ENCODE measurements around the gene ITPKB. TPM values are rescaled to one million over a fixed set of nuclear protein-coding genes. Genes with fewer than 3 reads are reported as not detected.

ITPKB gene
- total RNA-seq, 1 experiment from 2014 or later = 56.9 TPM

- no peak for DNase-seq (ENCODE audit: low read depth, low spot score)
- in situ Hi-C loops (cut with HindIII; ENCODE audit: low pct_unique_long_range_greater_than_20kb, low sequenced_read_pairs) = no loop called here
These were observed 73.4 kb downstream of the ITPKB start for GRCh38 chr1:226665505-226666163.

- no peak for DNase-seq (ENCODE audit: low read depth, low spot score)
- in situ Hi-C loops (cut with HindIII; ENCODE audit: low pct_unique_long_range_greater_than_20kb, low sequenced_read_pairs) = no loop called here
These were observed 74.5 kb downstream of the ITPKB start for GRCh38 chr1:226664413-226665101.

DNA sequence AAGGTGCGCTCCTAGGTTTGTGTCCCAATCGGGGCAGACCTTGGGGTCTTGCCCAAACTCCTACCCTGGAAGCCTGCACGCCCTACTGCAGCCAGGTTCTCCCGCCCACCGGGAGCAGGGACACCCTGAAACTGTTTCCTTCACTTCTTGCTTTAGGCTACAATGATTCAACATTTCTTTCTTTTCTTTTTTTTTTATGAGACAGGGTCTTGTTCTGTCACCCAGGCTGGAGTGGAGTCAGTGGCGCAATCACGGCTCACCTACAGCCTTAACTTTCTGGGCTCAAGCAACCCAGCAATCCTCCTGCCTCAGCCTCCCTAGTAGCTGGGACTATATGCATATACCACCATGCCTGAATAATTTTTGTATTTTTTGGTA lies 75.8 kb downstream of the ITPKB start:
- in situ Hi-C loops (cut with HindIII; ENCODE audit: low pct_unique_long_range_greater_than_20kb, low sequenced_read_pairs) = no loop called here
- DNase-seq (ENCODE audit: low read depth, low spot score) = no peak

DNA sequence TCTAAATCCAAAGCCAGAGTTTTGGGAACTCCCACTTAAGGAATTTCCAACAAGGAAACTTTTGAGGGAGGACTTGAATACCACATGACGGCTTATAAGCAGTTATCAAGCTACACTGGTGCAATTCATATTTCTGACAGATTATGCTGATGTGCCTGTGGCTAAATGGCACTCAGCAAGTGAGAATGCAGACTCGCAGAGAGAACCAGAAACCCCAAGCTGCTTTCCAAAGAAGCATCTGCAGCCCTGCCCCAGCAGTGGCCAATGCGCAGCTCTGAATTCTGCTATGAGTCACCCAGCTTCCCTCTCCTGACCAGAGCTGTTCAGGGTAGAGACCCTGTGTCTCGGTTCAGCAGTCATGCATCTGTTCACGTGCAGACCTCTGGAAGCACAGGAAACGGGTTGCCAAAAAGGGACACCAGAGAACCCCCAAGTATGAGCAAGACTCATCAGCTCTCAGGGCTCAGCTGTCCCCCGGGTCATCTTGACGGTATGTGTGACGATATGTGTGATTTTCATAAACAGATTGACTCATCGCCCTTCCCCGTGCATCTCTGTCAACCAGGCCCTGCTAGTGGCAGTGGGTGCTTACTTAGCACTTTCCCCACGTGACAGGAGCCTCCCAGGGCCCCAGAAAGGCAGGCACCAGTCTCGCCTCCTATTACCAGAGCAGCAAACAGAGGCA lies 76.3 kb downstream of the ITPKB start:
- DNase-seq (ENCODE audit: low read depth, low spot score) = peak; percentile 88
- in situ Hi-C loops (cut with HindIII; ENCODE audit: low pct_unique_long_range_greater_than_20kb, low sequenced_read_pairs) = no loop called here

DNA sequence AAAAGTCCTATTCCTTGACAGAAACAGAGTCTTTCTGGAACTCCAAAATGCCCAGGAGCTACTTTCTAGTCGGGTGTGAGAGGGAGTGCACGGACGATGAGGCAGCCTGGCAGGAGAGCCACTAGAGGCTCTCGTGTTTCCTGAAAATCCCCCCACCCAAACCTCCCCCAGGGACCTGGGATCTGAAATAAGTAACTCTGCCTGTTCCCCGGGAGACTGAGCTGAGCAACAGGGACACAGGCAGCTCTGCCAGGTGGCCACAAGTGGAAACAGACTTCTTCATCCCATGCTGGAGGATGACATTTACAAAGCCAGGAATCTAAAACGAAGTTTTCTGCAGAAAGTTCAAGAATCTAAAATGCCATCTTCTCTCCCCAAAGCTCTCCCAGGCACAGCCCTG lies 77.1 kb downstream of the ITPKB start:
- in situ Hi-C loops (cut with HindIII; ENCODE audit: low pct_unique_long_range_greater_than_20kb, low sequenced_read_pairs) = no loop called here
- no peak for DNase-seq (ENCODE audit: low read depth, low spot score)

GRCh38 chr1:226661271-226661670 lies 77.8 kb downstream of the ITPKB start:
- DNase-seq (ENCODE audit: low read depth, low spot score) = no peak
- in situ Hi-C loops (cut with HindIII; ENCODE audit: low pct_unique_long_range_greater_than_20kb, low sequenced_read_pairs) = no loop called here

GRCh38 chr1:226660410-226661182 lies 78.5 kb downstream of the ITPKB start:
- in situ Hi-C loops (cut with HindIII; ENCODE audit: low pct_unique_long_range_greater_than_20kb, low sequenced_read_pairs) = no loop called here
- no peak for DNase-seq (ENCODE audit: low read depth, low spot score)

DNA sequence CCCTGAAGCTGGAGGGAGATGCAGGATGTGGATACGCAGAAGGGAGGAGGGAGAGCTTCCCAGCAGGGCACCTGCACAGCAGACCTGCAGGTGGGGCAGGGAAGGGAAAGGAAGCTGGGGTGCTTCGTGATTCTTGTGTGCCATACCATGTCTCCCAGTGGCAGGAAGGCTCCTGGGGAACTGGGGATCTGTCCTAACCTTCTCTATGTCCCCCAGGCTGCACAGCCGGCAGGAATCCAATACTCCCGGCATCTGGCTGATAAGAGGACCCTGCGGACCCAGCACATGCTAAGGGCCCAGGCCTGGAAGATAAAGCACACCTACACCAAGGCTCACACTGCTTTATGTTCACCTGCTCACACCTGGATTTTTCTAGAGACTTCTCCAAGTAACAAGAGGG lies 79.4 kb downstream of the ITPKB start:
- in situ Hi-C loops (cut with HindIII; ENCODE audit: low pct_unique_long_range_greater_than_20kb, low sequenced_read_pairs) = no loop called here

DNA sequence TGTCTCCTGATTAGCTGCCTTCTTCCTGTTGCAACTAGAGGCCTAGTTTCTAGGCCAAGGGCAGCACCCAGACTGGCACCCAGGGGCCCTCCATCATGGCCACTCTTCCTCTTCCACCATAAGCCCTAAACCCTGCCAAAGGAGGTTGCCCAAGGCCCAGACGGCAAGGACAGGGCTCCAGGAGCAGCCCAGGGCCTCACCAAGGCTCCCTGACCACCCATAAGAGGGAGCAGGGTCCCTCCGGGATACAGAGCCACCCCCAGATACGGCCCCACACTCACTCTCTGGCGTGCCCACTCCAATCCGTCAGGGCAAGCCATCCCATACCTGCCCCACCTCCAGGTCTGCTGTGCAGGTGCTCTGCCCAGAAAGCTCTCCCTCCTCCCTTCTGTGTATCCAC lies 79.9 kb downstream of the ITPKB start:
- no peak for DNase-seq (ENCODE audit: low read depth, low spot score)
- in situ Hi-C loops (cut with HindIII; ENCODE audit: low pct_unique_long_range_greater_than_20kb, low sequenced_read_pairs) = no loop called here

More for the DNA sequence above, 79.4 kb downstream of the ITPKB start:
- no peak for DNase-seq (ENCODE audit: low read depth, low spot score)

DNA sequence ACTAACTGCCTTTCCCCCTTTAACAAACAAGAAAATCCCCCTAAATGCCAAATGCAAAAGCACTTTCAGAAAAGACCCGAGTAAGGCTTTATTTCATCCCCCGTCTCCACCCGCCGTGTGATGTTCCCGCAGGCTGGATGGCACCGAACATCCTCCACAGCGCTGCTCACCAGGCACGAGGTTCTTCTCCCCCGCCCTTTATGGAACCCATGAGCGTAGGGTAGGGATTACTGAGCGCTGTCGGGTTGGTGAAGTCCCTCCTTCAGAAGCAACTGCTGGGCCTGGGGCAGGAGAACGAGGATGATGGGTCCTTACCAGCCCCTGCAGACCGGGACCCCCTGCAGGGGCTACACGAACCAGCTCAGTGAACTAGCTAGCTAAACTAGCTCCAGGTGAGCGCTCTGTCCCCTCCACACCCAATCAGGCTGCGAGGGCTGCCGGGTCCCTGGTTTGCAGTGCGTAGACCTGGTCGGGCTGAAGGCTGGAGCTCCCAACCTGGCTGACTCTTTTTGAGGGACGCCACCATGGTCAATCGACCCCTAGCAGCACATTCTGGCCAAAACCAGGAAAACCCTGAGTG lies 80.4 kb downstream of the ITPKB start:
- DNase-seq (ENCODE audit: low read depth, low spot score) = no peak
- in situ Hi-C loops (cut with HindIII; ENCODE audit: low pct_unique_long_range_greater_than_20kb, low sequenced_read_pairs) = no loop called here

DNA sequence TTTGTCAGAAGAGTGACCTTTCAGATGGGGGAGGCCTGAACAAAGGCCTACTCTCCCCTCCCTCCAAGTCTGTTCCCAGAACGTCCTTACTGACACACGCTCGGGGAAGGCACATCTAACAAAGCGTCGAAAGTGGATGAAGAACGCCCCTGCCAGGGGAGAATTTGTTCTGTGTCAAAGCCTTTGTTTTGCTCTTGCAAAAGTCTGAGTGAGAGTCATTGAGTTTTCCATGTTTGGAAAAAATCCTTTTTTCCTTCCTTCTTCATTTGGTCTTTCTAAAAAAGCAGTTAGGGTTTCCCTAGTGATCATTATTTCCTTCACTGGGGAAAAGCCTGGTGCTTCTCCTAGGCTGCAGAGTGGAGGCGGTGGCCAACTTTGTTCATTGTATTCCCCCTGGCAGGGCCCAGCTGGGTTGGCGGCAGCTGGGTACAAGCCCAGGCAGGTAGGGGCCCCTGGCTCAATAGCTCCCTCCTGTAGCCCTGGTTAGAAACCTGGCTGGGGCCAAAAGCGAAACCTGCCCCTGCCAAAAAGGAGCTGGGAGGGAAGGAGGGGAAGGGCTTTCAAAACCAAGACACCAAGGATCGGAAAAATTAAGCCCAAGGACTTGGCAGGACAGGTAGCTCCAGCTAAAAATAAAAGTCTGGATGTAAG lies 81.1 kb downstream of the ITPKB start:
- in situ Hi-C loops (cut with HindIII; ENCODE audit: low pct_unique_long_range_greater_than_20kb, low sequenced_read_pairs) = no loop called here
- DNase-seq (ENCODE audit: low read depth, low spot score) = peak; percentile 59

GRCh38 chr1:226656601-226657277 lies 82.3 kb downstream of the ITPKB start:
- in situ Hi-C loops (cut with HindIII; ENCODE audit: low pct_unique_long_range_greater_than_20kb, low sequenced_read_pairs) = no loop called here

GRCh38 chr1:226656201-226656600 lies 82.9 kb downstream of the ITPKB start:
- in situ Hi-C loops (cut with HindIII; ENCODE audit: low pct_unique_long_range_greater_than_20kb, low sequenced_read_pairs) = no loop called here
- DNase-seq (ENCODE audit: low read depth, low spot score) = no peak

More at GRCh38 chr1:226656601-226657277, 82.3 kb downstream of the ITPKB start:
- peak; percentile 30 for DNase-seq (ENCODE audit: low read depth, low spot score)

- in situ Hi-C loops (cut with HindIII; ENCODE audit: low pct_unique_long_range_greater_than_20kb, low sequenced_read_pairs) = no loop called here
- no peak for DNase-seq (ENCODE audit: low read depth, low spot score)
These were observed 83.6 kb downstream of the ITPKB start for GRCh38 chr1:226655251-226656163.

DNA sequence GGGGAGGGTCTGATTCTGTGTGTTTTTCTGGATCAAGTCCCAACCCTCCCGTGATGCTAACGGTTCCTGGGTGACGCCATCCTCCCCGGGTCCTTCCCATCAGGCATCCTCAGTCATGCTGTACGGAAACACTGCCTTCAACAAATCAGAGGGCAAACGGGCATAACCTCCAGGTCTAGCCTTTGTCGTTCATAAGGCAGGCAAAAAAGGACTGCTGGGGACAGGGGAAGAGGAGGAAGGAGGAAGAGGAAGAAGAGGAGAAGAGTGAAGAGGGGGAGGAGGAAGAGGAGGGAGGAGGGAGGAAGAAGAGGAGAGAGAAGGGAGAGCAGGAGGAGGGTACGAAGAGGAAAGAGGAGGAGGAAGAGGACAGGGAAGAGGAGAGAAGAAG lies 84.4 kb downstream of the ITPKB start:
- in situ Hi-C loops (cut with HindIII; ENCODE audit: low pct_unique_long_range_greater_than_20kb, low sequenced_read_pairs) = no loop called here
- DNase-seq (ENCODE audit: low read depth, low spot score) = no peak

- DNase-seq (ENCODE audit: low read depth, low spot score) = no peak
- in situ Hi-C loops (cut with HindIII; ENCODE audit: low pct_unique_long_range_greater_than_20kb, low sequenced_read_pairs) = no loop called here
These were observed 84.9 kb downstream of the ITPKB start for GRCh38 chr1:226654046-226654667.

Measured in SK-MEL-5 (cell line).